Nephron progenitor cell (in vitro differentiated cells): ENCODE measurements around the gene LYRM4.

Experiments used
- DNase-seq: peaks from one replicate; pipeline ENCODE4 v3.0.0; 2021
- H3K27ac Mint-ChIP-seq: 2 replicates; pipeline ENCODE4 v1.8.0; 2021; ENCODE audit warnings: mild to moderate bottlenecking, moderate library complexity, mixed read lengths
- H3K27me3 Mint-ChIP-seq: 2 replicates; pipeline ENCODE4 v1.8.0; 2021; ENCODE audit warnings: mild to moderate bottlenecking, low read depth, mixed read lengths; ENCODE audit not compliant: poor library complexity
- H3K36me3 Mint-ChIP-seq: 2 replicates; pipeline ENCODE4 v1.8.0; 2021; ENCODE audit warnings: low read depth, mixed read lengths
- H3K4me1 Mint-ChIP-seq: 2 replicates; pipeline ENCODE4 v1.8.0; 2021; ENCODE audit warnings: mixed read lengths
- H3K4me3 Mint-ChIP-seq: 2 replicates; pipeline ENCODE4 v1.8.0; 2021; ENCODE audit warnings: mild to moderate bottlenecking, moderate library complexity, mixed read lengths
- H3K9me3 Mint-ChIP-seq: 2 replicates; pipeline ENCODE4 v1.8.0; 2021; ENCODE audit warnings: mild to moderate bottlenecking, moderate library complexity, mixed read lengths
- TF ChIP-seq, protein P1 (sequence below): fragments of 200-600 bp; sonication (generic); IDR thresholded peaks from 2 replicates; pipeline ENCODE4 v1.5.0; 2021; ENCODE audit warnings: antibody characterized with exemption

The LYRM4 gene

GRCh38 chr6:5202941-5203340 is 57.8 kb downstream of the LYRM4 start:
- H3K36me3 Mint-ChIP-seq = peaks cover 4% of the 10 kb centered on the region
- no peak overlapping the region for H3K4me3 Mint-ChIP-seq
- H3K27me3 Mint-ChIP-seq = no peaks in the 10 kb centered on the region
- H3K4me1 Mint-ChIP-seq = peaks cover 31% of the 10 kb centered on the region
- TF ChIP-seq, protein P1, sequence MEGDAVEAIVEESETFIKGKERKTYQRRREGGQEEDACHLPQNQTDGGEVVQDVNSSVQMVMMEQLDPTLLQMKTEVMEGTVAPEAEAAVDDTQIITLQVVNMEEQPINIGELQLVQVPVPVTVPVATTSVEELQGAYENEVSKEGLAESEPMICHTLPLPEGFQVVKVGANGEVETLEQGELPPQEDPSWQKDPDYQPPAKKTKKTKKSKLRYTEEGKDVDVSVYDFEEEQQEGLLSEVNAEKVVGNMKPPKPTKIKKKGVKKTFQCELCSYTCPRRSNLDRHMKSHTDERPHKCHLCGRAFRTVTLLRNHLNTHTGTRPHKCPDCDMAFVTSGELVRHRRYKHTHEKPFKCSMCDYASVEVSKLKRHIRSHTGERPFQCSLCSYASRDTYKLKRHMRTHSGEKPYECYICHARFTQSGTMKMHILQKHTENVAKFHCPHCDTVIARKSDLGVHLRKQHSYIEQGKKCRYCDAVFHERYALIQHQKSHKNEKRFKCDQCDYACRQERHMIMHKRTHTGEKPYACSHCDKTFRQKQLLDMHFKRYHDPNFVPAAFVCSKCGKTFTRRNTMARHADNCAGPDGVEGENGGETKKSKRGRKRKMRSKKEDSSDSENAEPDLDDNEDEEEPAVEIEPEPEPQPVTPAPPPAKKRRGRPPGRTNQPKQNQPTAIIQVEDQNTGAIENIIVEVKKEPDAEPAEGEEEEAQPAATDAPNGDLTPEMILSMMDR = no peak
- no peak for DNase-seq
- H3K27ac Mint-ChIP-seq = no peak overlapping the region
- H3K9me3 Mint-ChIP-seq = no peaks in the 10 kb centered on the region

GRCh38 chr6:5202206-5202605 is 58.5 kb downstream of the LYRM4 start:
- Mint-ChIP-seq H3K4me3 (no peak overlapping the region), H3K9me3 (no peaks in the 10 kb centered on the region), H3K27ac (no peak overlapping the region), H3K27me3 (no peaks in the 10 kb centered on the region), H3K4me1 (peaks cover 31% of the 10 kb centered on the region), H3K36me3 (peaks cover 4% of the 10 kb centered on the region)
- TF ChIP-seq, protein P1 = no peak
- DNase-seq = no peak

DNA sequence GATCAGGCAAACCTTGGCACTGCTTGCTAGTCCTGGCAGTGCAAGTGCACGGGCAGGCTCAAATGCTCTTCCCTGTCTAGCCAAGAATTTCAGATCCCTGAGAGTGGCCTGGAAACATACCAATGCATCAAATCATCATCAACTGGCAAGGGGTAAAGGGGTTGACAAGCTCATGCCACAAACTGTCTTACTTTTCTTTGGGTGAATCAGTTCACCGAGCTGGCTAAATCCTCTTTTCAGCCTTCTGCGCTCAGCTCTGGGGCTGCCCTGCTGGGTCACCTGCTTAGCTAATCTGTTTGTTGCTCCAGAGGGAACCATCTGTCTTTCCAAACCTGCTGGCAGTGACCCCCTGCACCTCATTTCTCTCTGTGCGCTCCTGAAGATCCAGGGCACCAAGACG is 59.5 kb downstream of the LYRM4 start:
- Mint-ChIP-seq H3K4me1 (peaks cover 28% of the 10 kb centered on the region), H3K4me3 (no peak overlapping the region)
- no peak for DNase-seq

DNA sequence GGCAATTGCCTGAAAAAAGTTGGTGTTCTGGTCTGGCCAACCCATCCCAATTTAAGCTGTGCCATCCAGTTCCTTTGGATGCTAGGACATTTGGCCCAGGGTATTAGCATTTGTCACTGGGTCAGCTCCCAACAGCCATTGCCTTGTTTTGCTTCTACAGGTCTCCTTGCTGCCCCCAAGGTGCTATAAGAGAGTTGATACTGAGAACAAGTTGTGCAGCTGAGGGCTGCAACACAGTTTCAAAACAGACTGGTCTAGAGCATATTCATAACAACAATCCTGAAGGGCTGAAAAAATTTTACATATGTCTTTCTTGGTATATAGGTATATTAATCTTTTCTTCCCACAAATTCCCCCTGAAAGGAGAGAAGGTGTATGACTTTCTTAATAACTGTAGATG is 61.0 kb downstream of the LYRM4 start:
- peaks cover 20% of the 10 kb centered on the region for H3K36me3 Mint-ChIP-seq
- H3K9me3 Mint-ChIP-seq = no peaks in the 10 kb centered on the region
- TF ChIP-seq, protein P1 = no peak
- H3K27me3 Mint-ChIP-seq = no peaks in the 10 kb centered on the region
- peaks cover 13% of the 10 kb centered on the region for H3K4me1 Mint-ChIP-seq
- no peak overlapping the region for H3K4me3 Mint-ChIP-seq
- DNase-seq = no peak
- no peak overlapping the region for H3K27ac Mint-ChIP-seq

More for the DNA sequence above, 59.5 kb downstream of the LYRM4 start:
- Mint-ChIP-seq H3K27ac (no peak overlapping the region), H3K27me3 (no peaks in the 10 kb centered on the region), H3K36me3 (peaks cover 12% of the 10 kb centered on the region), H3K9me3 (no peaks in the 10 kb centered on the region)
- TF ChIP-seq, protein P1 = no peak

GRCh38 chr6:5199283-5199682 is 61.5 kb downstream of the LYRM4 start:
- no peak for DNase-seq
- TF ChIP-seq, protein P1 = no peak
- Mint-ChIP-seq H3K4me3 (no peak overlapping the region), H3K9me3 (no peaks in the 10 kb centered on the region), H3K4me1 (peaks cover 8% of the 10 kb centered on the region), H3K27me3 (no peaks in the 10 kb centered on the region), H3K27ac (no peak overlapping the region), H3K36me3 (peaks cover 23% of the 10 kb centered on the region)

DNA sequence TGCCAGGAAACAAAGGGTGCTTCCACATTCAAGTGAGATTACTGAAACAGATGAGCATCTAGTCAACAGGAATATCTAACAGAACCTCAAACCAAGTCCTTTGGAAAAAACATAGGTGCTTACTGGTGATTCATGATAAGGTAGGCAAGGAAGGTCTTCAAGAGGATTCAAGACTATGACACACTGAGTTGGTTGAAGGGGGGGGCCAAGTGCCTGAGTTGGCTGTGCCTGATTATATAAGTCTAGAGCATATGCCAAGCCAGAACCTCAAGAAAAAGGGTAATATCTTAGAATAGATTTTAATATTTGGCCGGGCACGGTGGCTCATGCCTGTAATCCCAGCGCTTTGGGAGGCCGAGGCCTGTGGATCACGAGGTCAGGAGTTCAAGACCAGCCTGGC is 63.7 kb downstream of the LYRM4 start:
- Mint-ChIP-seq H3K4me1 (peaks cover 2% of the 10 kb centered on the region), H3K4me3 (no peak overlapping the region), H3K9me3 (no peaks in the 10 kb centered on the region), H3K27ac (no peak overlapping the region), H3K27me3 (no peaks in the 10 kb centered on the region), H3K36me3 (peaks cover 20% of the 10 kb centered on the region)
- no peak for DNase-seq
- TF ChIP-seq, protein P1 = no peak
